ENCODE results near the gene CD7. TPM values are rescaled to one million over a fixed set of nuclear protein-coding genes. Genes with fewer than 3 reads are reported as not detected.

The CD7 gene
- total RNA-seq, 1 donor from 2014 or later = 0.46 TPM

DNA sequence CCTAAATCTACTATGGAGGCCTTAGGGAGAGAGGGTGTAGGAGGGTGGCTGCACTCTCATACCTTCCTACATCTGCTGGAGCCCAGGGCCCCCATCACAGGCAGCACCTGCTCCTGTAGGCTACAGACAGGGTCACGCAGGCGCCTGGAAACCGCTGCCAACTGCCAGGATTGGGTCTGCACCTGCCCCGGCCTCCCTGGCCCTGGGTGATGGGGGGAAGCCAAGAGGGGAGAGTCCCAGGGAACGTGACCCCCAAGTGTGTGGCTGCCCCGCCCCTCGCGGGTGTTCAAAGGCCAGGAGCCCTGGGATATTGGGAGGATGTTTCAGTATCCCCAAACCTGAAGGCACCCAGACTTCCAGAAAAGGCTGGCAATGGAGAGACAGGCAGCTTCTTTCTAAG, 36.1 kb upstream of the CD7 start:
- no peaks in the 10 kb centered on the region for H3K9me3 Mint-ChIP-seq (ENCODE audit: low read depth)
- H3K4me1 Mint-ChIP-seq (ENCODE audit: low read depth) = peaks cover 16% of the 10 kb centered on the region
- H3K27ac Mint-ChIP-seq = no peak overlapping the region
- peaks cover 9% of the 10 kb centered on the region for H3K27me3 Mint-ChIP-seq
- H3K4me3 Mint-ChIP-seq (ENCODE audit: low read depth) = no peak overlapping the region
- TF ChIP-seq, protein P1, sequence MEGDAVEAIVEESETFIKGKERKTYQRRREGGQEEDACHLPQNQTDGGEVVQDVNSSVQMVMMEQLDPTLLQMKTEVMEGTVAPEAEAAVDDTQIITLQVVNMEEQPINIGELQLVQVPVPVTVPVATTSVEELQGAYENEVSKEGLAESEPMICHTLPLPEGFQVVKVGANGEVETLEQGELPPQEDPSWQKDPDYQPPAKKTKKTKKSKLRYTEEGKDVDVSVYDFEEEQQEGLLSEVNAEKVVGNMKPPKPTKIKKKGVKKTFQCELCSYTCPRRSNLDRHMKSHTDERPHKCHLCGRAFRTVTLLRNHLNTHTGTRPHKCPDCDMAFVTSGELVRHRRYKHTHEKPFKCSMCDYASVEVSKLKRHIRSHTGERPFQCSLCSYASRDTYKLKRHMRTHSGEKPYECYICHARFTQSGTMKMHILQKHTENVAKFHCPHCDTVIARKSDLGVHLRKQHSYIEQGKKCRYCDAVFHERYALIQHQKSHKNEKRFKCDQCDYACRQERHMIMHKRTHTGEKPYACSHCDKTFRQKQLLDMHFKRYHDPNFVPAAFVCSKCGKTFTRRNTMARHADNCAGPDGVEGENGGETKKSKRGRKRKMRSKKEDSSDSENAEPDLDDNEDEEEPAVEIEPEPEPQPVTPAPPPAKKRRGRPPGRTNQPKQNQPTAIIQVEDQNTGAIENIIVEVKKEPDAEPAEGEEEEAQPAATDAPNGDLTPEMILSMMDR (IDR thresholded peaks at IDR 0.05; ENCODE audit: unreplicated experiment) = no peak
- no peaks in the 10 kb centered on the region for H3K36me3 Mint-ChIP-seq (ENCODE audit: insufficient read depth)
- DNase-seq (ENCODE audit: low spot score, unreplicated experiment) = no peak

DNA sequence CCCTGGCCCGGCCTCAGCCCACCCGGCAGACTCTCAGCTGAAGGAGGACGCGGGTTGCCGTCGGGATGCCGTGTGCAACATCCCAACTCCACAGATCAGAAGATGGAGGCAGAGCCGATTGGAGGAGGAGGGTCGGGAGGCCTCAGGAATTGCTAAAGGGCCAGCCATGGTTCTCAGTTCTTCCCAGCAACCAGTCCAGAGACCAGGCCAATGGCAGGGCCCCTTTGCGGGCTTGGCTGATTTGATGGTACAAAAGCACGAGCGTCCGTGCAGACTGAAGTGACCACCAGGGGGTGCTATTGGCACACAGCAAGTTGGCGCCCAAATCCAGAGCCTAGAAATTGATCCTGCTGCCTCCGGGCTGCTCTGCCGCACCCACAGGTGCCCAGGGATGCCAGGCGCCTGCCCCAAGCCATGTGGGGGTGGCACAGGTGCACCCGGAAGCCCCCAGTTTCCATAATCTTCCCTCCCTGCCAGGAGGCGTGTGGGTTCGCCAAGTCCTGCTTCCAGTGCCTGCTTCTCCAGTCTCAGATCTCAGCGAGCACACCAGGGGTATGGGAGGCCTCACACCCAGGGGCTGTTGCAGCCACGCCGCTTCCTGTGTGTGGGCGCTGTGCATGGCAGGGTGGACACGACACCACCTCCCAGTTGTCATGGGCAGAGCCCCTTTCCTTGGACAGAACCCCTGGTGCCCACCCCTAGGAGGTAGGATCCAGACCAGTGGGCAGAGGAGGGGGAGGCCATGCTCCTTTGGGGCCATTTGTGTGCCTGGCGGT, 34.5 kb upstream of the CD7 start:
- TF ChIP-seq, protein P1 (IDR thresholded peaks at IDR 0.05; ENCODE audit: unreplicated experiment) = peak; percentile 99
- H3K9me3 Mint-ChIP-seq (ENCODE audit: low read depth) = no peaks in the 10 kb centered on the region
- H3K27me3 Mint-ChIP-seq = peaks cover 6% of the 10 kb centered on the region
- DNase-seq (ENCODE audit: low spot score, unreplicated experiment) = peak; percentile 86
- no peak overlapping the region for H3K27ac Mint-ChIP-seq
- H3K36me3 Mint-ChIP-seq (ENCODE audit: insufficient read depth) = no peaks in the 10 kb centered on the region
- no peak overlapping the region for H3K4me3 Mint-ChIP-seq (ENCODE audit: low read depth)
- H3K4me1 Mint-ChIP-seq (ENCODE audit: low read depth) = peaks cover 18% of the 10 kb centered on the region

DNA sequence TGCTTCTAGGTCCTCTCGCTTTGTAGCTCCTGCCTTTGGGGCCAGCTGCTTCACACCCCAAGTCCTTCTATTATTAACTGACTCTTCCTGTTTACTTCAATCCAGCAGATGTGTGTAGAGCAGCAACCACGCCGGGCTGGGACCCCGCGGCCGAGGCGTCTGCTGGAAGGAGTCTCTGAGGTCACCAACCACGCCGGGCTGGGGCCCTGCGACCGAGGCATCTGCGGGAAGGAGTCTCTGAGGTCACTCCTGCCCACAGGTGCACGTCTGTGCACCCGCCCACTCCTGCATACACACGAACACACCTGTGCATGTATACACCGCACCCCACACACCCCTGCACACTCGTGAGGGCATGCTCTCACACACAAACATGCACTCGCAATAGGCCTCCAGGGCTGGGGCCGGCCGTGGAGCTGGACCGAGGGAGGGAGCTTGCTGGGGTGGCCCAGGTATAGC, 33.9 kb upstream of the CD7 start:
- no peaks in the 10 kb centered on the region for H3K36me3 Mint-ChIP-seq (ENCODE audit: insufficient read depth)
- TF ChIP-seq, protein P1 (IDR thresholded peaks at IDR 0.05; ENCODE audit: unreplicated experiment) = no peak
- peaks cover 22% of the 10 kb centered on the region for H3K4me1 Mint-ChIP-seq (ENCODE audit: low read depth)
- H3K9me3 Mint-ChIP-seq (ENCODE audit: low read depth) = no peaks in the 10 kb centered on the region
- no peak for DNase-seq (ENCODE audit: low spot score, unreplicated experiment)
- H3K27me3 Mint-ChIP-seq = peaks cover 6% of the 10 kb centered on the region
- H3K4me3 Mint-ChIP-seq (ENCODE audit: low read depth) = no peak overlapping the region
- no peak overlapping the region for H3K27ac Mint-ChIP-seq

DNA sequence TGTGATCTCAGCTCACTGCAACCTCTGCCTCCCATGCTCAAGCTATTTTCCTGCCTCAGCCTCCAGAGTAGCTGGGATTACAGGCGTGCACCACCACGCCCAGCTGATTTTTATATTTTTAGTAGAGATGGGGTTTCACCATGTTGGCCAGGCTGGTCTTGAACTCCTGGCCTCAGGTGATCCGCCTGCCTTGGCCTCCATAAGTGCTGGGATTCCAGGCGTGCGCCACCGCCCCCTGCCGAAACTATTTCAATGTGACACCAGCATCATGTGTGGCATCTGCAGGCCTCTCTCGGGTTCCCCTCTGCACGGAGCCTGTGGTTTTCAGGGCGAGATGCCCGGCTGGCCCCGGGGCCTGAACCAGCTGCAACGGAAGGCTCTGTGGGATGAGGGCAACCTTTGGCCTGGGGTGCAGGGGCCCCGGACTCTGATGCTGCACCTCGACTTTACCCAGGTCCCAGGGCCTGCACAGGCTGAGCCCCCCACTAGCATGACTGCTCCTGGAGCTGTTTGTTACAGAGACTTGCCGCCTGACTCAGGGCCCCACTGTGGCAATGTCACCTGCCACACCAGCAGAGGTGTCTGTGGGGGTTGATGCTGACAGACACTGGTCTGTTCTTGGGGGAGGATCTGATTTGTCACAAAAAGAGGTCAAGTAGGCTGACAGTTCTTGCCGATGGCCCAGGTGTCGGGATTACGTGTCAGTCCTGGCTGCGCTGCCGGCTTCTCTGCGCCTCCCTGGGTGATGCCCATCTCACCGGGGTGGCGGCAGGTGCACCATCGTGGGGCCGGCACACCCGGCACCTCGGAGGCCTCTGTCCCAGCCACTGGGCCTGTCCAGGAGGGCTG, 33.0 kb upstream of the CD7 start:
- no peak for DNase-seq (ENCODE audit: low spot score, unreplicated experiment)

DNA sequence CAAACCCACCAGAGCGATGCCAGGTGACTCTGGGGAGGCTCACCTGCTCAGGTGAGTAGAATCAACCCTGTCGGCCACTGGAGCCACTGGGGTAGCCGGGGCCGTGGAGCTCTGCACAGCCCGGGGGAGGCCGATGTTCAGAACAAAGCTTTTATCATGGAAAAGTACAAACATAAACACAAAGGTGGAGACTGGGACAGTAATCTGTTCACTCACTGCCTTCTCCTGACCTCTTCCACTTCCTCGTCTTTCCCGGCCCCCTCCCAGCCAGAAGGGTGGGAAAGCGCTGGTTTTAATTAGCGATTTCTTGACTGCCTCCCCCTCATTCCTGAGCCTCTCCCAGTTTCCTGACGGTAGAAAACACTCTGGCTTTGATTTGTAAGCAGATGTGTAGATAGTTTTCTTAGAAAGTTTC, 31.9 kb upstream of the CD7 start:
- peaks cover 24% of the 10 kb centered on the region for H3K4me1 Mint-ChIP-seq (ENCODE audit: low read depth)
- no peak overlapping the region for H3K4me3 Mint-ChIP-seq (ENCODE audit: low read depth)
- no peak overlapping the region for H3K27ac Mint-ChIP-seq
- TF ChIP-seq, protein P1 (IDR thresholded peaks at IDR 0.05; ENCODE audit: unreplicated experiment) = no peak
- no peaks in the 10 kb centered on the region for H3K9me3 Mint-ChIP-seq (ENCODE audit: low read depth)
- H3K36me3 Mint-ChIP-seq (ENCODE audit: insufficient read depth) = no peaks in the 10 kb centered on the region
- no peak for DNase-seq (ENCODE audit: low spot score, unreplicated experiment)
- no peaks in the 10 kb centered on the region for H3K27me3 Mint-ChIP-seq

More for the DNA sequence above, 33.0 kb upstream of the CD7 start:
- TF ChIP-seq, protein P1 (IDR thresholded peaks at IDR 0.05; ENCODE audit: unreplicated experiment) = no peak
- Mint-ChIP-seq H3K9me3 (ENCODE audit: low read depth) (no peaks in the 10 kb centered on the region), H3K4me1 (ENCODE audit: low read depth) (peaks cover 21% of the 10 kb centered on the region), H3K27ac (no peak overlapping the region), H3K36me3 (ENCODE audit: insufficient read depth) (no peaks in the 10 kb centered on the region), H3K27me3 (peaks cover 4% of the 10 kb centered on the region), H3K4me3 (ENCODE audit: low read depth) (no peak overlapping the region)

Measured in progenitor cell of endocrine pancreas (in vitro differentiated cells).